Measurements from ENCODE around the gene PPP2R2C.

The PPP2R2C gene

GRCh38 chr4:6338951-6339817 is 133.2 kb downstream of the PPP2R2C start:
- no peak for DNase-seq (ENCODE audit: low read depth)
- in situ Hi-C loops (cut with HindIII; ENCODE audit: low sequenced_read_pairs): no loop called here
- TF ChIP-seq CTCF (IDR thresholded peaks at IDR 0.05; ENCODE audit: low read depth, low read length, missing control alignments): no peak
- no peak overlapping the region for H3K4me3 ChIP-seq (ENCODE audit: low read depth, low read length)

GRCh38 chr4:6338175-6338950 is 134.1 kb downstream of the PPP2R2C start:
- no peak for TF ChIP-seq CTCF (IDR thresholded peaks at IDR 0.05; ENCODE audit: low read depth, low read length, missing control alignments)
- in situ Hi-C loops (cut with HindIII; ENCODE audit: low sequenced_read_pairs): no loop called here
- no peak overlapping the region for H3K4me3 ChIP-seq (ENCODE audit: low read depth, low read length)
- DNase-seq (ENCODE audit: low read depth): no peak

- H3K4me3 ChIP-seq (ENCODE audit: low read depth, low read length): no peak overlapping the region
- no peak for DNase-seq (ENCODE audit: low read depth)
- no peak for TF ChIP-seq CTCF (IDR thresholded peaks at IDR 0.05; ENCODE audit: low read depth, low read length, missing control alignments)
- in situ Hi-C loops (cut with HindIII; ENCODE audit: low sequenced_read_pairs): no loop called here
These were observed 135.0 kb downstream of the PPP2R2C start for GRCh38 chr4:6337331-6337935.

GRCh38 chr4:6336166-6336565 is 136.2 kb downstream of the PPP2R2C start:
- in situ Hi-C loops (cut with HindIII; ENCODE audit: low sequenced_read_pairs): no loop called here
- TF ChIP-seq CTCF (IDR thresholded peaks at IDR 0.05; ENCODE audit: low read depth, low read length, missing control alignments): no peak
- no peak for DNase-seq (ENCODE audit: low read depth)
- no peak overlapping the region for H3K4me3 ChIP-seq (ENCODE audit: low read depth, low read length)

- H3K4me3 ChIP-seq (ENCODE audit: low read depth, low read length): no peak overlapping the region
- no peak for DNase-seq (ENCODE audit: low read depth)
- in situ Hi-C loops (cut with HindIII; ENCODE audit: low sequenced_read_pairs): no loop called here
- no peak for TF ChIP-seq CTCF (IDR thresholded peaks at IDR 0.05; ENCODE audit: low read depth, low read length, missing control alignments)
These were observed 137.3 kb downstream of the PPP2R2C start for GRCh38 chr4:6335040-6335590.

GRCh38 chr4:6334203-6334887 is 138.1 kb downstream of the PPP2R2C start:
- no peak for TF ChIP-seq CTCF (IDR thresholded peaks at IDR 0.05; ENCODE audit: low read depth, low read length, missing control alignments)
- in situ Hi-C loops (cut with HindIII; ENCODE audit: low sequenced_read_pairs): no loop called here
- no peak for DNase-seq (ENCODE audit: low read depth)
- H3K4me3 ChIP-seq (ENCODE audit: low read depth, low read length): no peak overlapping the region
